Activated CD8-positive, alpha-beta memory T cell treated with anti-CD3 and anti-CD28 coated beads for 1 hour (primary cell): Measurements from ENCODE around the gene CDK17.
"Not testable (repeated sequence)": the region's sequence is repeated elsewhere in the genome, so short reads cannot be mapped to it uniquely, and the experiment has no call there.

Experiments used
- DNase-seq, 2 donors: peaks; one replicate each; pipeline ENCODE4 v3.0.0-alpha.2; 2020; ENCODE audit warnings: low read depth in 1 of 2; ENCODE audit errors: extremely low read depth in 1 of 2

Gene CDK17

DNA sequence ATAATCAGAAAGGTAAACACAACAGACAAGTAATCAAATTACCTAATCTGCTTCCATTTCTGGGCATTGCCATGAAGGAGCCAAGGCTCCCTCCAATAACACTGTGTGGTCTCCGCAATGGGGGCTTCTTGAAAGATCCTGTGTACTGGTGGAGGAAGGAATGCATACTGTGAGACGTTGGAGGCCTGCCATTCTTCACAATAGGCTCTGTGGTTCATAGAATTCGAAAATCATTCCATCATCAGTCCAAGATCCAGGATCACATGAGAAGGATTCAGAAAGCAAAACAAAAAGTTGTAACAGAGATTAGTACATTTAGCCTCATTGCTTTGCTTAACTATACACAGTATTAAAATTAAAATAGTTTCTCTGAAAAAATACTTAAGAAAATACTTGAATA lies 76.3 kb downstream of the CDK17 start:
- DNase-seq, result no peak

DNA sequence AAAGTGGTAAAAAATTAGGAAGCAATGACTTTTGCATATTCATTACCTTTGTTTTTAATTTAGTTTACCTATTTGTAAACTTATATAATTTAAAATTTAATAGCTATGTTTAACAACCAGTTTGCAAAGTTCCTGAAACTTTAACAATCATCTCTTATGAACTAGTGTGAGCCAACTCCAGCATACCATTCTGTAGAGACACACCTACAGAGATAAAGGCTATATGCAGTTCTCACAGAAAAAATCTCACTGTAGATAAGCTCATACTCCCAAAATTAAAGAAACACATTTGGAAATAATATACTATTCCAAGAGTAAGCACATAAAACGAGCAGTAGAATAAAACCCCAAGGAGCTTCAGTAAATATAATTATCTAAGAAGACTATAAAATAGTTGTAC lies 77.5 kb downstream of the CDK17 start:
- no peak for DNase-seq

DNA sequence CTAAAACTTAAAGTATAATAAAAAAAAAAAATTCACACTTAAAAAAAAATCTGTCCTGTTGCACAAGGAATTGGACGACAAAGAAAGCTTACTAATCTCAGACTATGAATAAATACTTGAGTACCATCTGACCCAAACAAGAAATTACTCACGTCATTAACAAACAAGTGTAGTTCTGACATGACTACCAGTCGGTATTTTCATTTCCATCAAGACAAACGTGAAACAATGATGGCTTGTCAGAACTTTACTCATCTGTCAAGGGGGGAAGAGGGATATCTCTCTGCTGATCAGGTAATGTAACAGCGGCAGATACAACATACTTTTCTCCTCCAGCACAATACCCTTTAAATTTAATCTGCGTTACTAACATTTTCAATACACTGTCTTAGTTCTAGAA lies 78.3 kb downstream of the CDK17 start:
- DNase-seq, result no peak

DNA sequence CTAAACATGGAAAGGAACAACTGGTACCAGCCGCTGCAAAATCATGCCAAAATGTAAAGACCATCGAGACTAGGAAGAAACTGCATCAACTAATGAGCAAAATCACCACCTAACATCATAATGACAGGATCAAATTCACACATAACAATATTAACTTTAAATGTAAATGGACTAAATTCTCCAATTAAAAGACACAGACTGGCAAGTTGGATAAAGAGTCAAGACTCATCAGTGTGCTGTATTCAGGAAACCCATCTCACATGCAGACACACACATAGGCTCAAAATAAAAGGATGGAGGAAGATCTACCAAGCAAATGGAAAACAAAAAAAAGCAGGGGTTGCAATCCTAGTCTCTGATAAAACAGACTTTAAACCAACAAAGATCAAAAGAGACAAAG lies 82.4 kb downstream of the CDK17 start:
- not testable (repeated sequence) for DNase-seq

DNA sequence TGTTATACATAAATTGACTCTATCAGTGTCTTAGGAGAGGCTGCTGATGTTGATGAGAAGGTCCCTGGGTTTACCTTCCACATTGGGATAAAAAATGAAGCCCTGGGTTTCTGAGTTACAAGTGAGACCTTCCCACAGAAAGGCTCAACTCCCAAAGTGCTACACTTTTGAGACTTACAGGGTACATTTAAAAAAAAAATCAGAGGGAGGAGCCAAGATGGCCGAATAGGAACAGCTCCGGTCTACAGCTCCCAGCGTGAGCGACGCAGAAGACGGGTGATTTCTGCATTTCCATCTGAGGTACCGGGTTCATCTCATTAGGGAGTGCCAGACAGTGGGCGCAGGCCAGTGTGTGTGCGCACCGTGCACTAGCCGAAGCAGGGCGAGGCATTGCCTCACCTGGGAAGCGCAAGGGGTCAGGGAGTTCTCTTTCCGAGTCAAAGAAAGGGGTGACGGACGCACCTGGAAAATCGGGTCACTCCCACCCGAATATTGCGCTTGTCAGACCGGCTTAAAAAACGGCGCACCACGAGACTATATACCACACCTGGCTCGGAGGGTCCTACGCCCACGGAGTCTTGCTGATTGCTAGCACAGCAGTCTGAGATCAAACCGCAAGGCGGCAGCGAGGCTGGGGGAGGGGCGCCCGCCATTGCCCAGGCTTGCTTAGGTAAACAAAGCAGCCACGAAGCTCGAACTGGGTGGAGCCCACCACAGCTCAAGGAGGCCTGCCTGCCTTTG lies 84.3 kb downstream of the CDK17 start:
- DNase-seq, result not testable (repeated sequence)

DNA sequence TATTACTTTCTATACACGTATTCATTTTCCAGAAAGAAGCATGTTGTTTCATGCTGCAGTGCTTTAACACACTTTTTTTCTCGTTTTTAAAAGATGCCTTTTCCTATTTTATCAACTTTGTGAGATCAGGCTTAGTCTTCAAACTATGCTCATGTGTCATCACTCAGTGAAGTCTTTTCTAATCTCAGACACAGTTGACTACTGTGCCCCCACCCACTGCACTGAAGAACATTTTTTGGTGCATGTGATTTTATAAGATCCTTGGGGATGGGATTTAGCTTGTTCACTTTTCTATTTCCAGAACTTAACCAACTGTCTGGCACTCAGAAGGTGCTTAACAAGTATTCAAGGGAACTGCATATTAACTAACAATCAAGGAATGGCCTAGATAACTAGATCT lies 85.5 kb downstream of the CDK17 start:
- DNase-seq, result no peak

DNA sequence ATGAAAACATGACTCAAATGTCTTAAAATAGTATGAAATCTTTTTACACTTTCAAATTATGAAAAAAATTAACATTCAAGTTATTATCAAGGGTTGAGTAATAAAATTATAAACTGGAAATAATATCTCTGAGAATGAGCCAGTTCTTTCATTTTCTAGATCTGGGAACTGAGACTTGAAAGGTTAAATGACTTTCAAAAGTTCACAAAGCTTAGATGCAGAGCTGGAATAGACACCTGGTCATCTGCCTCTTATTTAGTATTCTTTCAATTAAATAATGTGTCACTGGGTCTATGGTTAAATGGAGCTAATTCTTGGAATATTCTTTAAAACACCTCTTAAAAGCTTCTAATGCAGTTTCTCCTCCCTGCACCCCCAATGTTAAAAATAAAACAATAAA lies 86.6 kb downstream of the CDK17 start:
- DNase-seq, result no peak

DNA sequence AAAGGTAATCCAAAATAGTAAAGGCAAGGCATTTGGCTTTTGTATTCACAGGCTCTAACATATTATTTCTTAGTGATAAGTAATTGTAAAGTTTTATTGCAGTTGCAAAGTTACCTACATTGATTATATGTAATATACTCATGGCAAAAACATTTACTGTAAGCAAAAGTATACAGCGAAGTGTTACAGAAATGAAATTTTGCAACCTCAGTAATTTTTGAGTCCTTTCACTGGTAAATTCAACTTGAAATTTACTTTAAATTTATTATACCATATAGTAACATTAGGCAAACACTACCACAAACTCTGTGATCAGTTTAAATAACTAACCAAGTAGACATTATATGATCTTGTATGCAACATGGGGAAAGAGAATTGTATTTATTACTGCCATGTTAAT lies 89.0 kb downstream of the CDK17 start:
- DNase-seq, result no peak

DNA sequence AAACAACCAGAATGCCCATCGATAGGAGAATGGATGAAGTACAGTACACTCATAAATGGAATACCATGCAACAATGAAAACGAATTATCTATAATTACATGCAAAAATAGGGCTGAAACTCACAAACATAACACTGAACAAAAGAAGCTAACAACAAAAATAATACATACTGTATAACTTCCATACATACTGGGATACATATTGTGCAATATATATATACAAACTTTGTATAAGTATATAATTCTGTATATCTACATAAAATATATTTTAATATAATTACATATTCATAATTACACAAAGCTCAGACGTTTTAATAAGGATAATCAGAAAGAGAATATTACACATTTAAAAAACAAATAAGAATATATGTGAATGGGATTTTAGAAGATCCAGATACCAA lies 90.2 kb downstream of the CDK17 start:
- no peak for DNase-seq

DNA sequence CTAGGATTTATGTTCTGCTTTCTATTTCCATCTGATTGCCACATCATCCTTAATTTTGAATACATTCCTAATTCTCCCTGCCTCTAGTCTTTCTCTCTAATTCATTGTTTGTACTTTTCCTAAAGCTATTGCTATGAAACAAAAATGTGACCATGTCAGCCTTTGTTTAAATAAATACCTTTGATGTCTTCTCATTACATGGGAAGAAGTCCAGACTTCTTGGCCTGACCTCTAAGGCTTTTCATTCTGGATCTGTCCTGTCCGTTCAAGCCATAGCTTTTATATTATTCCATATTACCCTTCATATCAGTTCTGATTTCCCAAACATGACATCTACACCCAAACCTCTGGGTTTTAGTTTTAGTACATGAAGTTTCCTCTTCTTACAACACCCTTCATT lies 91.4 kb downstream of the CDK17 start:
- DNase-seq, result no peak

DNA sequence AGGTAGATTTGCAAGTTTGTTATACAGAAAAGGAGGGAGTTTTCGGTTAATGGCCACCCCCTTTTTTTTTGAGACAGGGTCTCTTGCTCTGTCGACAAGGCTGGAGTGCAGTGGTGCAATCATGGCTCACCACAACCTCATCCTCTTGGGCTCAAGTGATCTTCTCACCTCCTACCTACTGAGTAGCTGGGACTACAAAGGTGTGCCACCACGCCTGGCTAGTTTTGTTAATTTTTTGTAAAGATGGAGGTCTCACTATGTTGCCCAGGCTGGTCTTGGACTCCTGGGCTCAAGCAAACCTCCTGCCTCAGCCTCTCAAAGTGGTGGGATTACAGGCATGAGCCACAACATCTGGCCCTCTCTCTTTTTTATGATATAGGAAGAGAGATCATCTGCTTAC lies 94.6 kb downstream of the CDK17 start:
- DNase-seq, result no peak

DNA sequence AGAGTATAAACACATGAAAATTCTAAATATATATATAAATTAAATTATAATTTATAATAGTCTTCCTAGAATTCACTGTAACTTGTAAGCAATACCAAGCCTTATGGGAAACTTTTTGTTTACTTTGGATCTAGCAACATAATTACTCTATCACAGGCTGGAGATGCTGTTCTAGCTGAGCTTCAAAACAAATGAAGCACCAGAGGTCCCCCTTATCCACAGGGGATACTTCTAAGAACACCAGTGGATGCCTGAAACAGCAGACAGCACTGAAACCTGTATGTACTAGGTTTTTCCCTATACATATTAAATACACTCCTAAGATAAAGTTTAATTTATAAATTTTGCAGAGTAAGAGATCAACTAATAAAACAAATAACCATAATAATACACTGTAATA lies 96.6 kb downstream of the CDK17 start:
- DNase-seq, result no peak

DNA sequence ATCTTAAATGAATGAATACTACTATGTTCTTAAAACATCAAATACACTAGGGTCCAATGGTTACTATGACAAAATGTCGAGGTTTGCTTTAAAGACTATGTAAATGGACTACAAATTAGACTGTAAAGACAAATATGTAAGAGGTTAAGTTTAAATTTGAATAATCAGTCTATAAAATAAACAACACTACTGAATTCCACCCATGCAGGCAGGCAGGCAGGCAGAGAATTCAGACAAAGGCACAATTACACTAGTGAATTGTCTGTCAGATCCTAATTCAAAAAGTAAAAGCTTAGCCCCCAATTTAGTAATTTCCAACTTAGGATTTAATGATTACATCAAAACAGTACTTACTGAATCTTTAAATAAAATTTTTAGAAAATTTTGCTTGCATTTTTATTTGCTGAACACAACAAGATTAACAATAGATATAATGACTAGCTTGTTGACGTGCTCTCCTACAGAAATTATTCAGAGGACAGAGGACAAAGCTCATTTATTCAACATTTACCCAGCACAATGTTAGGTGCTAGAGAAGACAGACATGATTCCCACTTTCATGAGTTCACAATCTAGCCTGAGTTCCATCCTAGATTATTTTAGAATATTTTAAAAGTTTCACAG lies 97.4 kb downstream of the CDK17 start:
- DNase-seq, result no peak

DNA sequence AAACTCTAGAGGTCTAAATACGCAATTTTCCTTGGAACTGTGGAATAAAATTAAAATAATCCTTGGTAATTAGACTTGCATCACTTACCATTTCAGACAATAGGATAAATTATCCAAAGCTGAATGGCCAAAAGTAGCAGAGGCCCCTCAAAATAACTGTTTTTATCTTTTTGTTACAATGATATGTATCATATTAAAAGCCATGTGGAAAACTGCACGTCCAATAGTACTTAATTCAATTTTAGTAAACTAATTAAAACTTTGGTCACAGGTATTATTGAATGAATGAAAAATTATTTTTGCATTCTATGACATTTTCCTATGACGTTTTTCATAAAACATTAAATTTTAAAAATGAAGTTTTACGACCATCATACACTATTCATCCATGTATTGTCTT lies 98.5 kb downstream of the CDK17 start:
- no peak for DNase-seq

DNA sequence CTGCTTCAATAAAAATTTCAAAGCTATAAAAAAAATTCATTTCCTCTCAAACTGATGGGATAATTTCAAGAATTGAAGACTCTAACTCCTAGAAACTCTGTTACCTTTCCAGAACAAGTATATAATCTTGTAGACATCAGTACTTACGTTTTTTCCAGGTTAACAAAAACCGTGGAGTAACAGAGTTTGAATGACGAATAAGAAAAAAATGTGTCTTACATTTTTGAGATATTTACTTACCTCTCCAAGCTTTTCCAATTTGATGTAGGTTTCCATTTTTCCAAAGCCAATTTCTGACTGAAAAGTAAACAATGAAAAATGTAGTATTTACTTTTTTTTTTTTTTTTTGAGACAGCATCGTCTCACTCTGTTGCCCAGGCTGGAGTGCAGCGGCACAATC lies 100.2 kb downstream of the CDK17 start:
- no peak for DNase-seq

DNA sequence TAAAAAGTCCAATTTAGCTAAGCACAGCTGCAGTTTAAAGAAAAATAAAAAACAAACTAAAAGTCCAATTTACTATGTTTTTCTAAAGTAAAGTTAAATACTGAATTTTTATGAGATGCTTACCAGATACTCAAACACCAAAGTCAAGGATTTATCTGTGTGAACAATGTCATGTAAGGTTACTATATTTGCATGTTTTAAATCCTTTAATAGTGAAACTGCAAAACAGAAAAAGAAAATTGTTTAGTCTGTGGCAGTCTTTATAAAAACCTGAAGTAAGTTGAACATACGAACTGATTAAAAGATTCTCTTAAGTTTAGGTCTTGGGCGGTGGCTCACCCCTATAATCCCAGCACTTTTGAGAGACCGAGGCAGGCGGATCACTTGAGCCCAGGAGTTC lies 102.7 kb downstream of the CDK17 start:
- no peak for DNase-seq

DNA sequence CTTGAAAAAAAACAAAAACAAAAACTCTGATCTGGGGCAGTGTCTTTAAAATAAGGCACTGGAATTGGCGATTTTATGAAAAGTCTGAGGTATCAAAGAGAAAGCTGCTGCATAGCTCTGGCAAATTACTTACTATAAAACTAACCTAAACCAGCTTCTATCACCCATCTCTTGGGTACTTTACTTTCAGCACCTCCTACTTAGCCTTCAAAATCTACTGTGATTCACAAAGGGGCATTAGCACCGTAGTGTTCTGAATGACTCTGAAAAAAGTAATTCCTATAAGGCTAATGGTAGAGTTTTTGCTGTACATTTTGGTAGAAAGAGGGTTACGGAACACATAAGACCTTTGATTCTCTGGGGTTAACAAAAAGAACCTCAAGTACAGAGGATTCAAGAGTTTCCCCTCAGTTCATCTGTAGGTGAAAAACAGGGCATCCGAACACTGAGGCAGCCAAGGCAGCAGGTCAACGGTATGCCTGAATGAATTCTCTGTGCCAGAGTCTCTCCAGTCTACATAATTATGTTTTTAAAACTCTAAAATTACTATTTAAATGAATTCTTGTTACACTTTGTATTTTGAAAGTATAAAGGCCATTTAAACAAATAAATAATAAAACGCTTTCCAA lies 104.6 kb downstream of the CDK17 start:
- DNase-seq, result no peak

DNA sequence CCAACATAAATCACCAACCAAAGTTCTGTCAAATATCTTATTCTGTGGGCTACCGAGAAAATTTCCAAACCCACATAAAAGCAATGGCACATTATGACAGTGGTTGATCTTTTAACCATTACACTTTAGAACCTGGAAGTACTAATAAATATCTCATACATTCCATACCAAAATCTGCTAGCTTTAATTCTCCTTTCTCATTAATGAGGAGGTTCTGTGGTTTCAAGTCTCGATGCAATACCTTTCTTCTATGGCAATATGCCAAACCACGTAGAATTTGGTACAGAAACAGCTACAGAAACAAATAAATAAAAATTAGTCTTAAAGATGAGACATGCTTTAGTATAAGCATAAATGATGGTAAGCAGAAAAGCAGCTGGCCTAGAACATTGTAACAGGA lies 105.4 kb downstream of the CDK17 start:
- DNase-seq, result no peak

DNA sequence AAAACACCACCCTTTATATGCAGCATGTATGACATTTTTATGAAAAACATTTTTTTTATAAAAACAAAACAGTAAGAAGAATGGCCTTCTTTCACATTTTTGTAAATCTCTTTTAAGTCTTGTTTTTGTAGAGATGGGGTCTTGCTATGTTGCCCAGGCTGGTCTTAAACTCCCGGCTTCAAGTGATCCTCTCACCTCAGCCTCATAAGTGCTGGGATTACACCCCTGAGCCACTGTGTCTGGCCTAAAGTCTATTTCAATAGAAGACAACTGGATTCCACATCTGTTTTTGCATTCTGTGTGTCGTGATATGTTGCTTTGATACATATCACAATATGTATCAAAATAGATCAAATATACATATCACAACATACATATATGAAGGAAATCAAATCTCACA lies 107.1 kb downstream of the CDK17 start:
- DNase-seq, result no peak

DNA sequence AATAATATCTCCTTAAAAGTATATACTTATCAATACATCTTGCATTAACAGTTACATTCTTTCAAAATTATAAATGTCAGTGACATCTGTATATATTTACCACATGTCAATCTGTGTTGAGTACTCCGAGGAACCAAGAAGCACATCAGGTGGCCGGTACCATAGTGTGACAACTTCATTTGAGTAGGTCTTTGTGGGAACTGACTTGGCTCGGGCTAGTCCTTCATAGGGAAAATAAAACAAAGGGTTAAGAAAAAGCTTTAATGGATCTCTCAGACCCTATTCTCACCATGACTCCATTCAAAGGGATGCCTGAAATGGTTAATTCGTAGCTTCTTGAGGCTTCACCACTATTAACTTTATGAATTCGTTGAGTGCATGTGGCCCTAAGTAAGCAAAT lies 111.2 kb downstream of the CDK17 start:
- DNase-seq, result no peak

DNA sequence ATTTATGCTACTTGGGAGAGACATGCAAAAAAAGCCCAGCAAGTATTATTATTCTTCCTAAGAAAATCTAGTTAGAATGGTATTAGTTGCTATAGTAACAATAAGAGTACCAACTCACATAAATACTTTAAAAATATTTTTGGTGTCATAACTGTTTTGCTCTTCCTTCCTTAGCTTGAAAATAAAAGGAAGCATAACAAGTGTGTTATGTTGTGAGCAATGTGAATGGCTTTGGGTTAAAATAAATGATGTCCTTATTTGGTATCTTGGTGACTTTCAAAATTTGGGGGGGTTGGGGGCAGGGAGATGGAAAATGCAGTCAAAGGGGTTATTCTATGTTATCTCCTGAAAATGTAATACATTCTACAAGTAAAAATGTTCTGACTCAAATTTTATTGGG lies 115.1 kb downstream of the CDK17 start:
- no peak for DNase-seq

DNA sequence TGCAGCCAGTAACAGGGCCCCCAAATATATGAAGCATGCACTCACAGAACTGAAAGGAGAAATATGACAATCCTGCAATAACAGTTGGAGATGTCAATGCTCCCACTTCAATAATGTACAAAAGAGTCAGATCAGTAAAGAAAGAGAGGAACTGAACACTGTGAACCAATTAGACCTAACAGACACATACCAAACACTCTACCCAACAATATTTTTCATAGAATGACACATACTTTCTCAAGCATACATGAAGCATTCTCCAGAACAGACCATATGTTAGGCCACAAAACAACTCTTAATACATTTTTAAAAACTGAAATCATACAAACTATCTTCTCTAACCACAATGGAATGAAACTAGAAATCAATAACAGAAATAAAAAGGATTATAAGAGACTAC lies 125.9 kb downstream of the CDK17 start:
- no peak for DNase-seq
